Gastrocnemius medialis (tissue), 4 donors: ENCODE data around the gene GRPEL1. TPM values are rescaled to one million over a fixed set of nuclear protein-coding genes. Genes with fewer than 3 reads are reported as not detected.
A peak's percentile ranks its signal among the peaks of the same experiment; 100 is the strongest.

ENCODE experiments used
- ATAC-seq, 2 donors: fragments of 150-250 bp; one replicate each; pipeline ENCODE4 v1.9.1; 2016
- DNase-seq, 2 donors: peaks; one replicate each; pipeline ENCODE4 v3.0.0-alpha.2; 2019
- H3K27ac ChIP-seq, 4 donors: fragments of 200-600 bp; sonication (generic); 1 replicate in 1 of 4; 2 replicates in 3 of 4; pipeline ENCODE4 v1.5.1; 2016 to 2018; ENCODE audit warnings: mild to moderate bottlenecking in 2 of 4, moderate library complexity in 1 of 4
- H3K27me3 ChIP-seq, 3 donors: fragments of 200-600 bp; sonication (generic) in 2 of 3; 1 replicate in 1 of 3; 2 replicates in 2 of 3; pipeline versions ENCODE4 v1.5.1 to v1.6.0; 2016 to 2019; ENCODE audit warnings: mild to moderate bottlenecking in 1 of 3, moderate library complexity in 1 of 3
- H3K36me3 ChIP-seq, 2 donors: fragments of 200-600 bp; sonication (generic) in 1 of 2; one replicate each; pipeline ENCODE4 v1.5.1; 2017 to 2018
- H3K4me1 ChIP-seq, 2 donors: fragments of 200-600 bp; sonication (generic) in 1 of 2; one replicate each; pipeline ENCODE4 v1.5.1; 2016 to 2017; ENCODE audit warnings: mild to moderate bottlenecking in 2 of 2
- H3K4me3 ChIP-seq, 4 donors: fragments of 200-600 bp; sonication (generic) in 3 of 4; 1 replicate in 1 of 4; 2 replicates in 3 of 4; pipeline ENCODE4 v1.5.1; 2016 to 2019; ENCODE audit warnings: mild to moderate bottlenecking in 2 of 4
- H3K9me3 ChIP-seq, 3 donors: fragments of 200-600 bp; sonication (generic) in 2 of 3; 1 replicate in 1 of 3; 2 replicates in 2 of 3; pipeline ENCODE4 v1.5.1; 2016 to 2019
- POLR2A ChIP-seq, 2 donors: fragments of 450-650 bp; IDR thresholded peaks; one replicate each; pipeline ENCODE4 v1.6.1; 2017; ENCODE audit warnings: antibody characterized with exemption in 2 of 2, mild to moderate bottlenecking in 2 of 2, moderate library complexity in 2 of 2
- in situ Hi-C, 4 donors: fragments of 200-750 bp; cut with MboI; loops; one replicate each; pipeline versions ENCODE4 v1.15.0 to v1.8.0; 2017; ENCODE audit warnings: low sequenced_read_pairs in 4 of 4
- intact Hi-C: fragments of 100-400 bp; cut with DNase I; formaldehyde crosslinking; loops from one replicate; pipeline ENCODE4 v1.15.1; 2023; ENCODE audit warnings: low total_unique reads
- total RNA-seq, 4 donors: library from RNA; depleted of rRNA; stranded (reverse); fragments of >200 nt; gene quantifications; one replicate each; pipeline versions ENCODE4 v1.1.0 to v1.2.3, GENCODE V29; 2016
- TF ChIP-seq, protein P1 (sequence below), 5 experiments: fragments of 450-650 bp in 3 of 5; fragments of 200-600 bp in 2 of 5; sonication (generic) in 2 of 5; IDR thresholded peaks in 4 of 5; conservative IDR thresholded peaks in 1 of 5; 1 replicate in 4 of 5; 2 replicates in 1 of 5; pipeline ENCODE4 v1.5.1; 2016 to 2019; ENCODE audit warnings: antibody characterized with exemption in 5 of 5, mild to moderate bottlenecking in 3 of 5, moderate library complexity in 3 of 5

GRPEL1 gene
- total RNA-seq, 4 donors from 2014 or later: 28.8 to 58.0 (median 35.8) TPM

DNA sequence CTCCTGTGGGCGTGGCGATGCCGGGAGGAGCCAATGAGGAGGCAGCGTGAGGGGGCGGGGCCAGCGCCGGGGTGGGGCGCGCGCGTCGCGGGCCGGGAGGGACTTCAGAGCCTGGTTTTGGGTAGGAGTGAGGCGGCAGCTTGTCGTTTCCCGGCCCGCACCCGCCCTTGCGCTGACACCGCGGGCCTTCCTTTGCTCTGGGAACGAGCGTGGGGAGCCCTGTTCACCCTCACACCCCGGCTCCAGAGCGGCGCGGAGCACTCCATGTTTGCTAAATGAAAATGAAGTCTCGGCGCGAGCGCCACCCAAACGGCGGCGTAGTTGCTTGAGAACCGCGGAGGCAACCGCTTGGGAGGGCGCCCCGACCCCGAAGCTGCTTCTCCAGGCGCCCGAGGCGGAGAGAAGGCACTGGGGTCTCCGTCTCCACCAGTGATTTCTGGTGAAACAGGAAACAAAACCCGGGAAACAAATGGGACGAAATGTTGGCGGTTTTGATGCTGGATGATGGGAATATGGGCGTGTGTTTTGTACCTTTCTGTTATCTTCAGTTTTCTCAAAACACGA, 497 bp upstream of the GRPEL1 start:
- Histone ChIP-seq H3K4me1 (peaks cover 31 to 33% of the 10 kb centered on the region in 2 donors), H3K27ac (peak overlapping the region; percentile 89 to 98 (median 94)), H3K27me3 (no peaks in the 10 kb centered on the region), H3K4me3 (peak overlapping the region; percentile 64 to 99 (median 80)), H3K9me3 (no peaks in the 10 kb centered on the region), H3K36me3 (peaks cover 0 to 15% of the 10 kb centered on the region in 2 donors)
- in situ Hi-C loops: loop anchor here in 2 of 4 donors (10.0 to 25.0 kb wide), 2 partner anchors 156 to 354 kb away; partner anchors contain the start of genes BLOC1S4 (in 1 of the 2) and TBC1D14 (in 1 of the 2)
- ATAC-seq (peak; percentile 11 to 34), DNase-seq (no peak)
- TF ChIP-seq POLR2A (IDR thresholded peaks at IDR 0.05): no peak
- TF ChIP-seq, protein P1, sequence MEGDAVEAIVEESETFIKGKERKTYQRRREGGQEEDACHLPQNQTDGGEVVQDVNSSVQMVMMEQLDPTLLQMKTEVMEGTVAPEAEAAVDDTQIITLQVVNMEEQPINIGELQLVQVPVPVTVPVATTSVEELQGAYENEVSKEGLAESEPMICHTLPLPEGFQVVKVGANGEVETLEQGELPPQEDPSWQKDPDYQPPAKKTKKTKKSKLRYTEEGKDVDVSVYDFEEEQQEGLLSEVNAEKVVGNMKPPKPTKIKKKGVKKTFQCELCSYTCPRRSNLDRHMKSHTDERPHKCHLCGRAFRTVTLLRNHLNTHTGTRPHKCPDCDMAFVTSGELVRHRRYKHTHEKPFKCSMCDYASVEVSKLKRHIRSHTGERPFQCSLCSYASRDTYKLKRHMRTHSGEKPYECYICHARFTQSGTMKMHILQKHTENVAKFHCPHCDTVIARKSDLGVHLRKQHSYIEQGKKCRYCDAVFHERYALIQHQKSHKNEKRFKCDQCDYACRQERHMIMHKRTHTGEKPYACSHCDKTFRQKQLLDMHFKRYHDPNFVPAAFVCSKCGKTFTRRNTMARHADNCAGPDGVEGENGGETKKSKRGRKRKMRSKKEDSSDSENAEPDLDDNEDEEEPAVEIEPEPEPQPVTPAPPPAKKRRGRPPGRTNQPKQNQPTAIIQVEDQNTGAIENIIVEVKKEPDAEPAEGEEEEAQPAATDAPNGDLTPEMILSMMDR (IDR thresholded peaks at IDR 0.05 in 4 of 5, conservative IDR thresholded peaks at IDR 0.05 in 1 of 5): no peak
- intact Hi-C loops: loop anchor here (1.0 to 5.0 kb wide), 4 partner anchors 24 to 286 kb away; partner anchors contain the start of genes KIAA0232 and TBC1D14

DNA sequence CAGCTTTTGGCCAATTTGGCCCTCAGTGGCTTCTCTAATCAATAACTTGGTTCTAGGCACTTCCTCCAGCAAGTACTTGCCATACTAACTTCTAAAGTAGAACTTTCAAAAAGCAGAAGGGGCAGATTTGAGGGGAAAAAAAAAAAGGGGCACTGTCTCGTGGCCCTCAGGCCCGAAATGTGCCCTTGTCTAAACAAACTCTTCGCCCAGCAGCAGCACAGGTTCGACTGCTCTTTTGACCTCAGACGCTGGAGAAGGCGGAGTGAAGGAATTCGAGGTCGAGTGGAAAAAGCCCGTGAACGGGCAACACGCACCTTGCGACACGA, 775 bp downstream of the GRPEL1 start:
- in situ Hi-C loops (loop anchor here in 2 of 4 donors (10.0 to 25.0 kb wide), 2 partner anchors 155 to 352 kb away; partner anchors contain the start of genes BLOC1S4 (in 1 of the 2) and TBC1D14 (in 1 of the 2)), intact Hi-C loops (loop anchor here (5.0 kb wide), 1 partner anchor 285 kb away; the partner anchor contains the start of gene KIAA0232)
- Histone ChIP-seq H3K4me3 (peak overlapping the region; percentile 81 to 99 (median 86)), H3K9me3 (no peaks in the 10 kb centered on the region), H3K27me3 (no peaks in the 10 kb centered on the region), H3K36me3 (peaks cover 0 to 25% of the 10 kb centered on the region in 2 donors), H3K27ac (peak overlapping the region; percentile 89 to 98 (median 95)), H3K4me1 (peaks cover 31 to 33% of the 10 kb centered on the region in 2 donors)
- ATAC-seq (no peak), DNase-seq (no peak)
- TF ChIP-seq, protein P1 (IDR thresholded peaks at IDR 0.05 in 4 of 5, conservative IDR thresholded peaks at IDR 0.05 in 1 of 5): no peak
- TF ChIP-seq POLR2A (IDR thresholded peaks at IDR 0.05): no peak

DNA sequence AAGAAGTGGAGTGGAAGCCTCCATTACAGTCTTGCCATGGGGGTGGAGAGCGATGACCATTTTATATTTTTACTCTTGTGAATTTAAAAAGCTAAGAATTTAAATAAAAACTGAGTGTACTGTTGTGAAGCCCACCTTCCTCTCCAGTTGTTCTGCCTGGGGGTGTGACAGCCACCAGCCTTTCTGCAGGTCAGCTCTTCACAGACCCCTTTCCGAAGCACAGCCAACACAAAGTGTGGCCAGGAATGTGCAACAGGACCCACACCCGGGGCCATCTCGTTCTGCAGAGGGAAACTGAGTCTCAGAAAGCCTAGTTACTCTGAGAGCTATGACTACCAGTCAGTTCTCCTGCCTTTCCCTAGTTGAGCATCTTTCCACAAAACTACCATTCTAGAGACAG, 1.4 kb downstream of the GRPEL1 start:
- no peaks in the 10 kb centered on the region for H3K27me3 ChIP-seq
- H3K27ac ChIP-seq: peak overlapping the region; percentile 89 to 98 (median 95)
- H3K4me3 ChIP-seq: peak overlapping the region; percentile 81 to 99 (median 86)
- peaks cover 0 to 31% of the 10 kb centered on the region in 2 donors for H3K36me3 ChIP-seq
- no peak for ATAC-seq
- in situ Hi-C loops: loop anchor here in 2 of 4 donors (10.0 to 25.0 kb wide), 2 partner anchors 154 to 352 kb away; partner anchors contain the start of genes BLOC1S4 (in 1 of the 2) and TBC1D14 (in 1 of the 2)
- TF ChIP-seq, protein P1 (IDR thresholded peaks at IDR 0.05 in 4 of 5, conservative IDR thresholded peaks at IDR 0.05 in 1 of 5): no peak
- TF ChIP-seq POLR2A (IDR thresholded peaks at IDR 0.05): no peak
- no peak for DNase-seq
- no peaks in the 10 kb centered on the region for H3K9me3 ChIP-seq
- H3K4me1 ChIP-seq: peaks cover 31 to 33% of the 10 kb centered on the region in 2 donors
- intact Hi-C loops: loop anchor here (5.0 kb wide), 1 partner anchor 284 kb away; the partner anchor contains the start of gene KIAA0232

DNA sequence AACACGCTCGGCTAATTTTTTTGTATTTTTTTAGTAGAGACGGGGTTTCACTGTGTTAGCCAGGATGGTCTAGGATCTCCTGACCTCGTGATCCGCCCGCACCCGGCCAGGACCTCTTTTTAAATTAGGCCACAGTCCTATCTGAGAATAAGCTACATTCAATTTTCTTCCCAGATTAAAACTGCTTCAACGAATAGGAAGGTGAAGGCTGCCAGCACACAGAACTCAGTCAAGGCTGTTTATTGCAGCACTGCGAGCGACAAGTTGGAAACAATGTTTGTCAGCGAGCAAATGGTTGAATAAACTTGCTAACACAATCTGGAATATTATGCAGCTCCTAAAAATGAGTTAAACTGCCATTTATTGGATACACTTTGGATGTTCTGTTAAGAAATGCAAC, 1.9 kb downstream of the GRPEL1 start:
- Histone ChIP-seq H3K4me3 (no peak overlapping the region), H3K4me1 (peaks cover 31 to 33% of the 10 kb centered on the region in 2 donors), H3K9me3 (no peaks in the 10 kb centered on the region), H3K27ac (no peak overlapping the region), H3K27me3 (no peaks in the 10 kb centered on the region), H3K36me3 (peaks cover 0 to 36% of the 10 kb centered on the region in 2 donors)
- DNase-seq (no peak), ATAC-seq (no peak)
- in situ Hi-C loops: loop anchor here in 2 of 4 donors (10.0 to 25.0 kb wide), 2 partner anchors 154 to 351 kb away; partner anchors contain the start of genes BLOC1S4 (in 1 of the 2) and TBC1D14 (in 1 of the 2)
- intact Hi-C loops: loop anchor here (5.0 kb wide), 1 partner anchor 284 kb away; the partner anchor contains the start of gene KIAA0232
- TF ChIP-seq POLR2A (IDR thresholded peaks at IDR 0.05): no peak
- TF ChIP-seq, protein P1 (IDR thresholded peaks at IDR 0.05 in 4 of 5, conservative IDR thresholded peaks at IDR 0.05 in 1 of 5): no peak
